Islet of Langerhans (tissue), 1 donor: ENCODE measurements around the gene TMIGD3.

Experiments
- FAIRE-seq: peaks from one replicate; lab custom pipeline; 2011; peaks lifted over from hg19 to GRCh38; lab: Jason Lieb, UNC

The TMIGD3 gene

GRCh38 chr1:111474521-111474920 lies 28.9 kb downstream of the TMIGD3 start:
- FAIRE-seq, result no peak

DNA sequence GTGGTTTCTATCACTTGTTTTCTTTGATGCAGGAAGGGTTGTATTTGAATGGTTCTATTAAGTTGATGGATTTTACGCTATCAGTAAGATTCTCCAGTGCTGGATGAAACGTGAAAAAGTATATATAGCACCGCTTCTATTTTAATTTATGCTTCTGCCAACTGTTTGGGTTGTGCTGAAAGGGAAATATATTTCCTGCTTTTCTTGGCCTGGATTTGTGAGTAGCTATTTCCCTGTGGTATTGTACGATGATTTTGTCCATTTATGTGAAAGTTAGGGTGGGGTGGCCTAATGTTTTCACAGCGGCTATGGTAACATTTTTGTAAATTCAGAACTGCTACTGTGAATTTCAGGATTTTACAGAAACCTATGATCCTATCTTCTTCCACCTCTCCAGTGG lies 29.3 kb downstream of the TMIGD3 start:
- no peak for FAIRE-seq

DNA sequence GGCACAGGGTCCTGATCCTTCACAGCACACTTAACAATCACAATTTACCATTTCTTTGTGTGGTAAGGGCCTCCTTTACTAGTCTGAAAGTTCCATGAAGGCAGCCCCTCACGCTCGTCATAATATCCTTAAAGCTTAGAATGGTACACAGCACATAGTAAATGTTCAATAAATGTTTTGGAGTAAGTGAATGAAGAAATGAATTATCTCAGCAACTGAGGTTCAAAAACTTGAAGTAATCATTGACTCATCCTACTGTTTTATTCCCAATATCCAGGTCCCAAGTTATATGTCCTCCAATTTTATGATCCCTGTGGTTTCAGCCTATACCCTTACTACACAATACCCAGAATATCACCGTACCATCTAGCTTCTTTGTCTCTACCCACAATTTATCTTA lies 31.9 kb downstream of the TMIGD3 start:
- FAIRE-seq, result no peak

- no peak for FAIRE-seq
Measured at GRCh38 chr1:111471012-111471411, 32.4 kb downstream of the TMIGD3 start.

GRCh38 chr1:111470596-111470995 lies 32.8 kb downstream of the TMIGD3 start:
- FAIRE-seq, result no peak

DNA sequence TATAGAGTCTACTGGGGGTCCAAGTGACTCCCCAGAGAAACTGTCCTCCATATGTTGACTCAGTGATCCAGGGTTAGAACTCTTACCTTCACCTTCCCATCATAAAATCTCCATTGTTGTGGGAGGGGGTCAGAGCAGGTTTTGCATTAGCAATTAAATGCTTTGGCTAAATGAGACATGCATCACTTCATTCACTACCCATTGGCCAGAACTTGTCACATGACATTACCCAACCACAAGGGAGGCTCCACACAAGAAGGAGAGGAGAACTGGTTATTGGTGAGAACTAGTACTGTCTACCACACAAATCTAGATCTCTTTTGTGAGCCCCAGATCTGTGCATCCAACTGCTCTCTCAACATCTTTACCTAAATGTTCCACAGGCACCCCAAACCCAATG lies 33.9 kb downstream of the TMIGD3 start:
- FAIRE-seq, result no peak

- no peak for FAIRE-seq
Measured at GRCh38 chr1:111468717-111469100, 34.7 kb downstream of the TMIGD3 start.

DNA sequence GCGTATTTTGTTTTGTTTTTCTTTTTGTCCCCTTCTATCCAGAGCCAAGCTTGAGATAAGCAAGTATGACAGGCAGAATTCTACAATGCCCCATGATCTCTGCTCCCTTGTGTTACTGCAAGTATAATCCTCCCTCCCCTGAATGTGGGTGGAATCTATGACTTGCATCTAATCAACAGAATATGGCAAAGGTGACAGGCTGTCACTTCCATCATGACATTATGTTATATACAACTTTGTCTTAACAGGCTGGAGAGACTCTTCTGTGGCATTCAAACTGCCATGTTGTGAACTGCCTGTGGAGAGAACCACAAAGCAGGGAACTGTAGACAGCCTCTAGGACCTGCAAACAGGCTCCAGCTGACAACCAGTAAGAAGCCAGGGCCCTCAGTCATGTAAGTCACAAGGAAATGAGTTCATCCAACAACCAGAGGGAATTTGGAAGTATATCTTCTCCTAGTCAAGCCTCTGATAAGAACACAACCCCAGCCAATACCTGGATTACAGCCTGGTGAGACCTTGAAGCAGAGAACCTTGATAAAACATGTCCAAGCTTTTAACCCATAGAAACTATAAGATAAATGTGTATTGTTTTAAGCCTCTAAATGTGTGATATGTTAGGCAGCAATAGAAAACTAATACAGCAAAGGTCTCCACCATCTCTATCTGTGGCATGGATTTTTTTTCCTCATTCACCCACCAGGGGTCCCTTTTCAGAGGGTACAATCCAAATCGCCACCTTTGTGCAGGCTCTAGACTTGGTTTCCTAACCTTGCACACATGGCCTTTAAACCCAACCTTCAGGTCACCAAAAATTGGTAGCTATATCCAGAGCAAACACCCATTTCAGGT lies 35.3 kb downstream of the TMIGD3 start:
- FAIRE-seq, result no peak

DNA sequence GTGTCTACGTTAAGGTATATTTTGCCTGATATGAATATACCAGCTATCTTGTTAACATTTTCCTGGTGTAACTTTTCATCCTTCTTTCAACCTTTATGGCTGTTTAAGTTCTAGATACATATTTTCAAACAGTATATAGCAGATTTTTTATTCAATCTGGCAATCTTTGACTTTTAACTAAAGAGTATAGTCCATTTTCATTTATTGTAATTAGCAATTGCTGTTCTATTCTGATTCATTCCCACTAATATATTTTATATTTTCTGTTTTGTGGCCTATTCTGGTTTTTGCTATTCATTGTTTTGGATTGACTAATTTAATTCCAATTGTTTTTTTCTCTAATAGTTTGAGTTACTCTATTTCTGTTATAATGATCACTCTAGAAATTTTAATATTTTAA lies 37.0 kb downstream of the TMIGD3 start:
- FAIRE-seq, result no peak

- FAIRE-seq, result no peak
Measured at GRCh38 chr1:111465754-111466153, 37.7 kb downstream of the TMIGD3 start.

GRCh38 chr1:111463029-111463683 lies 40.3 kb downstream of the TMIGD3 start:
- FAIRE-seq, result no peak

- FAIRE-seq, result no peak
Measured at GRCh38 chr1:111462370-111463028, 40.9 kb downstream of the TMIGD3 start.

DNA sequence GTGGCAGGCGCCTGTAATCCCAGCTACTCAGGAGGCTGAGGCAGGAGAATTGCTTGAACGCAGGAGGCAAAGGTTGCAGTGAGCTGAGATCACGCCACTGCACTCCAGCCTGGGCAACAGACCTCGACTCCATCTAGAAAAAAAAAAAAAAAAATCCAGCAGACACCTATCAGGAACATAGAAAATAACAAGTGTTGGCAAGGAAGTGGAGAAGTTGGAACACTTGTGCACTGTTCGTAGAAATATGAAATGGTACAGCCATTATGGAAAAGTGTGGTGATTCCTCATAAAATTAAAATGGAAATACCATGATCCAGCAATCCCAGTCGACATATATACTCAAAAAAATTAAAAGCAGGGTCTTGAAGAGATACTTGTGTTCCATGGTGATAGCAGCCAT lies 41.7 kb downstream of the TMIGD3 start:
- FAIRE-seq, result no peak

- no peak for FAIRE-seq
Measured at GRCh38 chr1:111455642-111456031, 47.8 kb downstream of the TMIGD3 start.

DNA sequence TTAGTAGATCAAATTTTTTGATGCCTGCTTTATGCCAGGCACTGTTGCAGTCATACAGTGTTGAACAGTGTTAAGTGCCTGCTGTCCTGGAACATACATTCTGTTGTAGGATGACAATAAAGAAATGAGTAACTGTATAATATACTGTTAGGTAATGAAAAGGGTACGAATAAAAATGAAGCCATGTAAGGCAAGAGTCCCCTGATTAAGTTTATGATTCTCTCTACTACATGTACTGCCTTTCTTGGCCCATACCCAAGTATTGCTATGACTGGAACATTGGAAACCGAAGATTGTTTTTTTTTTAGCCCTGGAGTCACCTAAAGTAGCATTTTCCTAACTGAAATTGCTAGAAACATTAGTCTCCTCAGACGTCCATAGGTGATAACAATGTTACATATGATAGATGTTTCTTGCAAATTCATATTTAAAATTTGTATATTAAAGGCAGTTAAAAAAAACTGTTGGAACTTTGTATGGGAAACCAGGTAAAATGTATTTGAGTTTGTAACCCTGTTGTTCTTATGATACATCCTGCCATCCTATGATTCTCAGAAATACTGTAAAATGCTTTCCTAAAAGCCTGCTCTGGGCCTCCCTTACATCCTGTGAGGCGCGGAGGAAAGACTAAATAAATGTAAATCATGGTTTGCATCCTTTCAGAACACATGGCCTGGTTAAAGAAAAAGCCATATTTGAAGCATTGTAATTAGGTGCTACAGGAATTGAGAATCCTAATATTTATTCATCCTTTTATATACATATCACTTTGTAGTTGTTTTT lies 48.4 kb downstream of the TMIGD3 start:
- no peak for FAIRE-seq

- FAIRE-seq, result no peak
Measured at GRCh38 chr1:111453706-111454105, 49.7 kb downstream of the TMIGD3 start.

DNA sequence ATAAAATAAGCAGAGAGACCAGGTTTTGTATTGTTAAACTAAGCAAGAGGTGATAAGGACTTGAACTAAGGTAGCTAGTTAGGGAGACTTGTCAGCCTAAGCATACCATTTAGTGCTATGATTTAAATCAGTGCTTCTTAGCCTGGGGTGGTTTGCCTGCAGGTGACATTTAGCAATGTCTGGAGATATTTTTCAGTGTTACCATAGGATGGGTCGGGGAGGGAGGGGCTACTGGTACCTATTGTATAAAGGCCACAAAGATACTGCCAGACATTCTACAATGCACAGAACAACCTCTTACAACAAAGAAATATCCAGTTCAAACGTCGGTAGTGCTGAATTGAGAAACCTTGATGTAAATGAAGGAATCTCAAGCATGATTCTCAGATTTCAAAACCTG lies 50.9 kb downstream of the TMIGD3 start:
- no peak for FAIRE-seq

DNA sequence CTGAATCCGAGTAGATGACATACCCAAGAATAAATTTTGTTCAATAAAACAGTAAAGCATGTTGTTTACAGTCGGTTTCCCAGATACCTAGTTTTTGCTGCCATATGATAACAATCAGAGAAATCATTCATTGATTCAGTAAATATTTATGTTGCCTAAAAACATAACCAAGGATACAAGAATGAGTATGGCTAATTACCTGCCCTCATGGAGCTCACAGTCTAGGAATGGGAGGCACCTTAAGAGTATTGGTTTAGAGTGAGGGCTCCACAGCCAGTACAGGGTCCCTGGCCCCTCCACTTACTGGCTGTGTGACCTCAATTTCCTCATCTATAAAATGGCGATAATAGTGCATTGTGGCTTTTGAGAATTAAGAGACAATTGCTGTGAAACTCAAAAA lies 53.2 kb downstream of the TMIGD3 start:
- no peak for FAIRE-seq

DNA sequence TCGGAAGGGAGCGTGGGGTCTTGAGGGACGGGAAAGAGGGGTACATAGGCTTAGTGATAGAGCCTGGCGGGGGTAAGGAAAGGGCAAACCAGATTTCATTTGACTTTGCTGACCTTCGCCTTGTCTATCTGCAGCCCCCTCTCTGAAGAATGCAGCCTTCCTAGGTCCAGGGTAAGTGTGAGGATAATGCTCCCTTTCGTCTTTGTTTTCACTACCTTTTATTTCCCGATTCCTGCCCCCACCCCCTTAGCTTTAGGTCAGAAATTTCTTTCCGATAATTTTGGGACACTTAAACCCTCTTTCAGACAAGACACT lies 53.8 kb downstream of the TMIGD3 start:
- FAIRE-seq, result no peak

GRCh38 chr1:111448918-111449702 lies 54.3 kb downstream of the TMIGD3 start, which contains the start of the genes ATP5PB and WDR77:
ATP5PB (plus strand) TSS chr1:111449464; CDS start chr1:111449542, 78 bp downstream.
WDR77 (minus strand) TSS chr1:111449256; CDS start chr1:111449169, 87 bp downstream.
- FAIRE-seq, result peak; percentile 97

- FAIRE-seq, result no peak
Measured at GRCh38 chr1:111448482-111448917, 54.9 kb downstream of the TMIGD3 start.
